Measurements from ENCODE around the gene CYP27B1. TPM values are rescaled to one million over a fixed set of nuclear protein-coding genes. Genes with fewer than 3 reads are reported as not detected.

Gene CYP27B1
- total and polyA plus RNA-seq, 10 of the 15 experiments (the other 5 are each of a cell fraction or from before 2014, with no cell fraction given) = 0.10 to 2.7 (median 1.1) TPM

GRCh38 chr12:57755194-57755453, 11.8 kb downstream of the CYP27B1 start:
- Histone ChIP-seq H3K79me2 (ENCODE audit: control insufficient read depth, insufficient read depth, low read length) (peaks cover 21% of the 10 kb centered on the region), H4K20me1 (ENCODE audit: control insufficient read depth, insufficient read depth) (no peaks in the 10 kb centered on the region; the same call in 1 of the 2 replicates), H3K27ac (ENCODE audit: control insufficient read depth, insufficient read depth) (no peak overlapping the region), H3K9me3 (replicated peaks; ENCODE audit: control insufficient read depth, insufficient read depth, low read length) (no peaks in the 10 kb centered on the region; the same call in 2 of the 3 replicates), H3K36me3 (ENCODE audit: control insufficient read depth in 2 of 2, insufficient read depth in 2 of 2, low read length in 1 of 2) (peaks cover 0 to 5% of the 10 kb centered on the region in 2 experiments; a peak in 2 of 4 replicates), H3K4me3 (no peak overlapping the region), H3K4me2 (ENCODE audit: control insufficient read depth, insufficient read depth) (no peak overlapping the region), H3K4me1 (ENCODE audit: control insufficient read depth, insufficient read depth, low read length) (peaks cover 27% of the 10 kb centered on the region), H3K9ac (ENCODE audit: control insufficient read depth, insufficient read depth, low read length) (no peak overlapping the region), H2AFZ (ENCODE audit: control insufficient read depth, low read depth, low read length) (no peak overlapping the region), H3K27me3 (replicated peaks in 1 of 2; ENCODE audit: control insufficient read depth in 2 of 2, insufficient read depth in 2 of 2, low read length in 1 of 2) (no peaks in the 10 kb centered on the region)
- ChIA-PET CTCF (interaction anchor here (4.7 kb wide), 1 partner anchor 13 kb away, joined by 62 read pairs; the partner anchor contains the start of gene CYP27B1), SMC1A (ENCODE audit: uncharacterized antibody, unreplicated experiment) (no interaction called here), RAD21 (ENCODE audit: unreplicated experiment) (no interaction called here), POLR2A (interaction anchor here (2.5 kb wide), 1 partner anchor 10 kb away, joined by 19 read pairs; the partner anchor contains the start of gene TSPAN31)
- intact Hi-C loops (cut with micrococcal nuclease; ENCODE audit: unreplicated experiment) = loop anchor here (5.0 to 10.0 kb wide), 2 partner anchors 77 to 280 kb away; partner anchors contain the start of gene ARHGAP9
- in situ Hi-C loops (cut with MboI) = no loop called here
- BruUV-seq (replicated peaks) = no TSS peak
- no peak for FAIRE-seq
- TF ChIP-seq EED (IDR thresholded peaks at IDR 0.05; ENCODE audit: low read depth) = no peak
- TF ChIP-seq CHD1 (IDR thresholded peaks at IDR 0.05; ENCODE audit: low read depth, low read length) = no peak
- TF ChIP-seq SMAD1 (IDR thresholded peaks at IDR 0.05; ENCODE audit: low read depth, partially characterized antibody) = no peak
- no peak for TF ChIP-seq RAD51 (IDR thresholded peaks at IDR 0.05)
- TF ChIP-seq, protein P1, sequence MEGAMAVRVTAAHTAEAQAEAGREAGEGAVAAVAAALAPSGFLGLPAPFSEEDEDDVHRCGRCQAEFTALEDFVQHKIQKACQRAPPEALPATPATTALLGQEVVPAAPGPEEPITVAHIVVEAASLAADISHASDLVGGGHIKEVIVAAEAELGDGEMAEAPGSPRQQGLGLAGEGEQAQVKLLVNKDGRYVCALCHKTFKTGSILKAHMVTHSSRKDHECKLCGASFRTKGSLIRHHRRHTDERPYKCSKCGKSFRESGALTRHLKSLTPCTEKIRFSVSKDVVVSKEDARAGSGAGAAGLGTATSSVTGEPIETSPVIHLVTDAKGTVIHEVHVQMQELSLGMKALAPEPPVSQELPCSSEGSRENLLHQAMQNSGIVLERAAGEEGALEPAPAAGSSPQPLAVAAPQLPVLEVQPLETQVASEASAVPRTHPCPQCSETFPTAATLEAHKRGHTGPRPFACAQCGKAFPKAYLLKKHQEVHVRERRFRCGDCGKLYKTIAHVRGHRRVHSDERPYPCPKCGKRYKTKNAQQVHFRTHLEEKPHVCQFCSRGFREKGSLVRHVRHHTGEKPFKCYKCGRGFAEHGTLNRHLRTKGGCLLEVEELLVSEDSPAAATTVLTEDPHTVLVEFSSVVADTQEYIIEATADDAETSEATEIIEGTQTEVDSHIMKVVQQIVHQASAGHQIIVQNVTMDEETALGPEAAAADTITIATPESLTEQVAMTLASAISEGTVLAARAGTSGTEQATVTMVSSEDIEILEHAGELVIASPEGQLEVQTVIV (IDR thresholded peaks at IDR 0.05; ENCODE audit: borderline replicate concordance, partially characterized antibody) = no peak
- TF ChIP-seq SREBF1 (IDR thresholded peaks at IDR 0.05; ENCODE audit: low read length) = no peak
- no peak for TF ChIP-seq ZBTB33 (IDR thresholded peaks at IDR 0.05)
- no peak for TF ChIP-seq MLLT1 (IDR thresholded peaks at IDR 0.05)
- TF ChIP-seq CBFB (IDR thresholded peaks at IDR 0.05; ENCODE audit: low read depth) = no peak
- TF ChIP-seq SMAD5 (IDR thresholded peaks at IDR 0.05; ENCODE audit: low read depth) = no peak
- TF ChIP-seq HCFC1 (IDR thresholded peaks at IDR 0.05; ENCODE audit: low read length) = no peak
- no peak for TF ChIP-seq CHD2 (IDR thresholded peaks at IDR 0.05; ENCODE audit: borderline replicate concordance, low read depth, low read length)
- no peak for DNase-seq (ENCODE audit: low read depth, low spot score)
- no peak for ATAC-seq
- 0% methylated on average over 3 of the region's 34 CpGs for WGBS (ENCODE audit: insufficient coverage, insufficient replicate concordance, low lambda C conversion rate, missing lambda C conversion rate)

Measured in GM12878 (cell line).